GM21619 (cell line): ENCODE results near the gene SYNPO.

Experiments used
- ATAC-seq: cut with Tn5 transposase; IDR thresholded peaks from one replicate; pipeline ENCODE4 v1.9.1; 2021; ENCODE audit not compliant: unreplicated experiment

The SYNPO gene

DNA sequence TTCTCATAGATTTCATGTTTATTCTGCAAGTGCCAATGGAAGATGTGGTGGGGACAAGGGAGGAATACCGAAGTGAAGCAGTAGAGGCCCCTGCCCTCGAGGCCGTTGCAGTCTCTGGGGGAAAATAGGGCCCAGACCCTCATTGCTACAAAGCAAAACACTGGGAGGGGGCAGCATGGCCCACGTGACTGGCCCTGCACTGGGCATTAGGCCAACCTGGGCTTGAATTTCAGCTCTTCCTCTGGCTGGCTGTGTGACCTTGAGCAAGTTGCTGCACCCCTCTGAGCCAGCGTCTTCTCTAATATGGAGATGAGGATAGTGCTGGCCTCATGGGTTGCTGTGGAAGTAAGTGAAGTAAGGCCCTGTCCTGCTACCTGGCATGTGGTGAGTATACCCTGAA, 709 bp upstream of the SYNPO start:
- no peak for ATAC-seq

DNA sequence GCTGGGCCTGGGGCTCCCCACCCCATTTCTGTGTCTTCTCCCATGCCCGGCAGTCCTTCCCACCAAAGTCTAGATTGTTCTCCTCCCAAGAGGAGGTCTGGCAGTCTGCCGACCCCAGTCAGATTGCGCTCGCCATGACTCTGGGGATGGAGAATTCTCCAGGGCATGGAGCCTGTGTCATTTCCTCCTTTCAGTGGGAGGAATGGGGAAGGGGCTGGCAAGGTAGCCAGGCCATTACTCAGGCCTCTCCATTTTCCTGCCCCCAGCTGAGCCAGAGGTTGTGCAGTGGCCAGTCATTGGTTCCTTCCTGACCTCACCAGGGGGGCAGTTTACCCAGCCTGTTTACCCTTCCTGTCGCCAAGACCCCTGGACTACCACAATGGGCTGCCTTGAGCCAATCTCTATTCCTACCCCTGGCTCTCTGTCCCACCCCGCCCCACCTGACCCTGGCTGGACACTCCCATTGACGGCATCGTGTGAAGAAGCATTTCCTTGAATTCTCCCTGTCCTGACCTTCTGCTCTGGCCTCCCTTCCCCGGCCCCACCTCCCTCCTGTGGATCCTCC, 628 bp downstream of the SYNPO start:
- no peak for ATAC-seq

DNA sequence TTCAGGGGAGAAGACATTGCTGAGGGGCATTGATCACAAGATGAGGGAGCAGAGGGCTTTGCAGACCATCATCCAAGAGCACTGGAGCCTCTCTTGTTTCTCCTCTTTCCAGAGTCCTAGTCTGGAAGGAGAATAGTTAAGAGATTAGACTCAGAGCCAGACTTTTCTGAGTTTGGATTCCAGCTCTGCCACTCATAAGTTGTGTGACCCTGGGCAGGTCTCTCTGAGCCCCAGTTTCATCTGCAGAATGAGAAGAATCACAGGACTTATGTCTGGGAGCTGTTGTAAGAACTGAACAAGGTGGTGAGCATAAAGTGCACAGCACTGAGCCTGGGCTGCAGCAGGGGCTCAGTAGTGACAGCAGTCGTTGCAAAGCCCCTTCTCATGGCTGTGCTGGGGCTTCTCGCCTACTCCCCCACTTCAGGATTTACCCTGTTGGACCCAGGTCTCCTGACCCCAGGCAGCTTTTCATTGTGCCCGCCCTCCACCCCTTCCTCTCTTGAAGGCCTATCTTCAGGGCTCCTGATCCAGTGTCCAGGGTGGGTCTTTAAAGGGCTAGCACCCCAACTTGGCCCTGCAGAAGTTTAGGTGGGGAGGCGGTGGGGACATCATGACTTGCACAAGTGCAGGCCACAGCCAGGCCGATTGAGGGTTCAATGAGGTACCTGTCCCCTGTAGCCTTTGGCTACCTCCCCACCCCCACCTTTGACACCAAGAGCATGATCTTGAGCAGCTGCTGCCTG, 1.5 kb downstream of the SYNPO start:
- ATAC-seq, result no peak

DNA sequence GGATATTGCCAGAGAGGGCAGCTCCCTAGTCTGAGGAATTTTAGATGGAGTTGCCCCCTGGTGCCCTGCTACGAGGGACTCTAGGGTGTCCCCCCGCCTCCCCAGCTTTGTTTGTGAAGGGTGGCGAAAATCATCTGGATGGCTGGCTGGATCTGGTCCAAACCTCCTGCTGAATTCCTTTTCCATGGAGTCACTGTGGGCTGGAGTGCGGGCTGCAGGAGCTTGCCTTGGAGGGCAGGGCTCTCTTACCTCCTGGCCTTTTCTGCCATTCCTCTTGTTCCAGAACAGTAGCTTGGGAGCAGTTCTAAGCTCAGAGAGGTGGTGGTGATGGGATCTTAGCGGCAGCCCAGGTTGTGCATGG, 2.1 kb downstream of the SYNPO start:
- ATAC-seq, result no peak

DNA sequence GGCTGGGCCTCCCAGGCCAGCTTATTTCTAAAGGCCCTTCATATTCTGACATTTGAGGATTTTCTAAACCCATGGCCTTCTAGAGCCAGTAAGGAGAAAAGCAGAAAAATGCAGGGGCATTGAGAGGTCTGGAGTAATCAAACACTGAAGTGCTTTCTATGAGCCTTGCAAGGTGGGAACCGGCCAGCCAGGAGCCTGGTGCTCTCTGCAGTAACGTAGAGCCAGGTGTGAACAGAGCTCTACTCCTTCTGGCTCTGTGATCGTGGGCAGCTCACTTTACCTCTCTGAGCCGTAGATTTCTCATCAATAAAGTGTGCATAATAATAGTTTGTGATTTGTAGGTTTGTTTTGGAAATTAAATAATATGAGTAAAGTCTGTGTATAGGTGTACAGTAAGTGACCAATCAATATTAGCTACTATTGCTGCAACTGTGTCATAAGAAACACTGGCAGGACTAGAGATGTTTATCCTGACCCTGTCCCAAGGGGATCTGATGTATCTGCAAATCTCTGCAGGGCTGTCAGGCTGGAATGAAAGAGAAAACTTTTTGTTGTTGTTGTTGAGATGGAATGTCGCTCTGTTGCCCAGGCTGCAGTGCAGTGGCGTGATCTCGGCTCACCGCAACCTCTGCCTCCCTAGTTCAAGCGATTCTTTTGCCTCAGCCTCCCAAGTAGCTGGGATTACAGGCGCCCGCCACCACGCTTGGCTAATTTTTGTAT, 2.7 kb downstream of the SYNPO start:
- no peak for ATAC-seq

DNA sequence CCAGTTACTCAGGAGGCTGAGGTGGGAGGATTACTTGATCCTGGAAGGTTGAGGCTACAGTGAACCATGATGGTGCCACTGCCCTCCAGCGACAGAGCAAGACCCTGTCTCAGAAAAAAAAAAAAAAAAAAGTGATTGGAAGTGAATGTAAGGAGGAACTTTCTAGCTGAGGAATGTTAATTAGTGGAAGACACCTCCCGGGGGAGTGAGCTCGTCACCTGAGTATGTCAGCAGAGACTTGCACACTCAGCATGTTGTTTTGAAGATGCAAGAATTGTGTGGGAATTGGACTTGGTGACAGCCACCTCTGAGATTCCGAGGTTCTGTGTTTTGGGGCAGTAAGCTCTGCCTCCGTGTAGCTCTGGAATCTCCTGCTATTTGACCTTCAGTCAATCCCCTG, 3.6 kb downstream of the SYNPO start:
- ATAC-seq, result no peak

DNA sequence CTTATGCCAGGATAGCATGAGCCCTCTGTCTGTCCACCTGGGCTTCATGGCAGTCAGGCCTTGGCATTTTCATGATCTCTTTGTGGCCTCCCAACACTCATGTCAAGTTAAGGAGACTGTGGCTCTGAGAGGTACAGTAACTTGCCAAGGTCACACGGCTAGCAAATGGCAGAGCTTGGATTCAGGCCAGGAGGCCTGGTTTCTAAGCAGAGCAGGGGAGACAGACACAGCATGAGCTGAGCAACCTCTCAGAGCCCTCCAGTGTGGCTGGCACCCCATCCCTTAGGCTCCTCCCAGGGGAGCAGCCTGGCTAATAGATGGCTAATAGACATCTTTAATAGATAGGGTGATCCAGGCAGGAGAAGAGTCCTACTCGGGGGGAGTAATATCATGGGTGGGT, 4.1 kb downstream of the SYNPO start:
- ATAC-seq, result no peak

DNA sequence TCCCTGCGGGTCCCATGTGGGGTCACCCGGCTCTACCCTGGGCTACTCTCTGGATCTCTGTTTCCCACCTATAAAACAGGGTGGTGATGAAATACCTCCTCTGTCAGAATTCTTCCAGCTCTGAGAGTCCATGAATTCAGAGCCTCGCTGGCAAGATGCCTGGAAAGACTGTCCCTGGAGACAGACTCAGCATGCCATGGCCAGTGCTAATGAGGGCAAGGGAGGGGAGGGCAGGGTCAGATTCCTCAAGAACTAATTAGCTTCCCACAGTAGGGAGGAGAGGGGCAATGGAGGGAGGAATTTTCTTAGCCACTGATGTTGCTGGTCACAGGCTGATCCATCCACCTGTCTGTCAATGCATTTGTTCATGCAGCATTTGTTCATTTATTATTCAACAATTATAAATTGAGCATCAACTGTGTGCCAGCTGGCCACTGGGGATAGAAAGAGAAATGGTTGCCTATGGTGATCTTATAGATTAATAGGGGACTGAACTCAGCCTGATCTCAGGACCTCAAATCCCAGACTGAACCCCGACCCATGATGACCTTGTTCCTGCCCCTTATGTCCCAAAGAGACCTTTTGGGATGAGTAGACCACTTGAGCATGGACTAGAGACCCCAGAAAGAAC, 4.7 kb downstream of the SYNPO start:
- no peak for ATAC-seq

DNA sequence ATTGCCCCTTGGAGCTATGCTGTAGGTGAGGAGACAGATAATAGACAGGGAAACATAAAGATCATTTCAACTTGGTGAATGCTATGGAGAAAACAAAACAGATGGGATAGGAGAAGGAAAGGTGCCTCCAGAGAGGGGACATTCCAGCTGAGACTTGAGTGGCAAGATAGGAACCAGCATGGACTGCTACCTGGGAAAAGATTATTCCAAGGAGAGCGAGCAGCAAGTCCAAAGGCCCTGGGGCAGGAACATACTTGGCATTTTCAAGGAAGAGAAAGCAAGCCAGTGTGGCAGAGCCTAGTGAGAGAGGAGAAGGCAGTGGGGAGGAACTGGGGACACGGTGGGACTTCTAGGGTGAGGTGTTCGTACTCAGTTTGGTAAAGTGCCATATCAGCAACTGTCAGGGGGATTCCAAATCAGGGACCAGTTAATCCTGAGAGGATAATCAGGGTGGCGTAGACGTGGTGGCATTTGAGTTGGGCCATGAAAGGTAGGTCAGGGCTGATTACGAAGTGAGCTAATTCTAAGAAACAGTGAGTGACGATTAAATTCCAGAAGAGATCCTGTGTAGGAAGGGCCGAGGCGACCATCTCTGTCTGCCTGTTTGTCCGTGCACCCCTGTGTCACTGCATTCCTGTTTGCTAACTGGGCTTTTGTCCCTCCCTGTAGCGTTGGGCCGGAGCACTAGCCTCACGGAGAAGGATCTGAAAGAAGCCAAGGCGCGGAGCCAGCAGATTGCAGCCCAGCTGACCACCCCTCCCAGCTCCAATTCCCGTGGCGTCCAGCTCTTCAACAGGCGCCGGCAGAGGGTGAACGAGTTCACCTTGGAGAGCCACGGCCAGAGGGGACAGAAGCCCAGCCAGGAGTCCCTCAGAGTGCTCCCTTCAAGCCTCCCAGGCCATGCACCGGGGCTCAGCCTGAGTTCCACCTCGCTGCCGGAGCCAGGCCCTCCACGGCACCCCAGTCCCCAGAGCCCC, 7.1 kb downstream of the SYNPO start:
- no peak for ATAC-seq

DNA sequence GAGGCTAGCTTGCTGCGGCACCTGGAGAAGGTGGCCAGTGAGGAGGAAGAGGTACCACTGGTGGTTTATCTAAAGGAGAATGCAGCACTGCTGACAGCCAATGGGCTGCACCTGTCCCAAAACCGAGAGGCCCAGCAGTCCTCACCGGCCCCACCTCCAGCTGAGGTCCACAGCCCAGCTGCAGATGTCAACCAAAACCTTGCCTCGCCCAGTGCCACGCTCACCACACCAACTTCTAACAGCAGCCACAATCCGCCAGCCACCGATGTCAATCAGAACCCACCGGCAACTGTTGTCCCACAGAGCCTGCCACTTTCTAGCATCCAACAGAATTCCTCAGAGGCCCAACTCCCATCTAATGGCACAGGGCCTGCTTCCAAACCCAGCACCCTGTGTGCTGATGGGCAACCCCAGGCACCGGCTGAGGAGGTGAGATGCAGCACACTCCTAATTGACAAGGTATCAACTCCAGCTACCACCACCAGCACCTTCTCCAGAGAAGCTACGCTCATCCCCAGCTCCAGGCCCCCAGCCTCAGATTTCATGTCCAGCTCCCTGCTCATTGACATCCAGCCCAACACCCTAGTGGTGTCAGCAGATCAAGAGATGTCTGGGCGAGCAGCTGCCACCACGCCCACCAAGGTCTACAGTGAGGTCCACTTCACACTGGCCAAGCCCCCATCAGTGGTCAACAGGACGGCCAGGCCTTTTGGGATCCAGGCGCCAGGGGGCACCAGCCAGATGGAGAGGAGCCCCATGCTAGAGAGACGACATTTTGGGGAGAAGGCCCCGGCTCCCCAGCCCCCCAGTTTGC, 8.0 kb downstream of the SYNPO start:
- ATAC-seq, result no peak

DNA sequence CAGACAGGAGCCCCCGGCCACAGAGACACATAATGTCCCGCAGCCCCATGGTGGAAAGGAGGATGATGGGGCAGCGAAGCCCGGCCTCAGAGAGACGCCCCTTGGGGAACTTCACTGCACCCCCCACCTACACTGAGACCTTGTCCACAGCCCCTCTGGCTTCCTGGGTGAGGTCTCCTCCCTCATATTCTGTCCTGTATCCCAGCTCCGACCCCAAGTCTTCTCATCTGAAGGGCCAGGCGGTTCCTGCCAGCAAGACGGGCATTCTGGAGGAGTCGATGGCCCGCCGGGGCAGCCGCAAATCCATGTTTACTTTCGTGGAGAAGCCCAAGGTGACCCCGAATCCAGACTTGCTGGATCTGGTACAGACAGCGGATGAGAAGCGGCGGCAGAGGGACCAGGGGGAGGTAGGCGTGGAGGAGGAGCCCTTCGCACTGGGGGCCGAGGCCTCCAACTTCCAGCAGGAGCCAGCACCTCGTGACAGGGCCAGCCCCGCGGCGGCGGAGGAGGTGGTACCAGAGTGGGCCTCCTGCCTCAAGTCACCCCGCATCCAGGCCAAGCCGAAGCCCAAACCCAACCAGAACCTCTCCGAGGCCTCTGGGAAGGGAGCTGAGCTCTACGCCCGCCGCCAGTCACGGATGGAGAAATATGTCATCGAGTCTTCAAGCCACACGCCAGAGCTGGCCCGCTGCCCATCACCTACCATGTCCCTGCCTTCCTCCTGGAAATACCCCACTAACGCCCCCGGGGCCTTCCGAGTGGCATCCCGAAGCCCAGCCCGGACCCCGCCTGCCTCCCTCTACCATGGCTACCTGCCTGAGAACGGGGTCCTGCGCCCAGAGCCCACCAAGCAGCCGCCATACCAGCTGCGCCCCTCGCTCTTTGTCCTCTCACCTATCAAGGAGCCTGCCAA, 8.9 kb downstream of the SYNPO start:
- no peak for ATAC-seq

DNA sequence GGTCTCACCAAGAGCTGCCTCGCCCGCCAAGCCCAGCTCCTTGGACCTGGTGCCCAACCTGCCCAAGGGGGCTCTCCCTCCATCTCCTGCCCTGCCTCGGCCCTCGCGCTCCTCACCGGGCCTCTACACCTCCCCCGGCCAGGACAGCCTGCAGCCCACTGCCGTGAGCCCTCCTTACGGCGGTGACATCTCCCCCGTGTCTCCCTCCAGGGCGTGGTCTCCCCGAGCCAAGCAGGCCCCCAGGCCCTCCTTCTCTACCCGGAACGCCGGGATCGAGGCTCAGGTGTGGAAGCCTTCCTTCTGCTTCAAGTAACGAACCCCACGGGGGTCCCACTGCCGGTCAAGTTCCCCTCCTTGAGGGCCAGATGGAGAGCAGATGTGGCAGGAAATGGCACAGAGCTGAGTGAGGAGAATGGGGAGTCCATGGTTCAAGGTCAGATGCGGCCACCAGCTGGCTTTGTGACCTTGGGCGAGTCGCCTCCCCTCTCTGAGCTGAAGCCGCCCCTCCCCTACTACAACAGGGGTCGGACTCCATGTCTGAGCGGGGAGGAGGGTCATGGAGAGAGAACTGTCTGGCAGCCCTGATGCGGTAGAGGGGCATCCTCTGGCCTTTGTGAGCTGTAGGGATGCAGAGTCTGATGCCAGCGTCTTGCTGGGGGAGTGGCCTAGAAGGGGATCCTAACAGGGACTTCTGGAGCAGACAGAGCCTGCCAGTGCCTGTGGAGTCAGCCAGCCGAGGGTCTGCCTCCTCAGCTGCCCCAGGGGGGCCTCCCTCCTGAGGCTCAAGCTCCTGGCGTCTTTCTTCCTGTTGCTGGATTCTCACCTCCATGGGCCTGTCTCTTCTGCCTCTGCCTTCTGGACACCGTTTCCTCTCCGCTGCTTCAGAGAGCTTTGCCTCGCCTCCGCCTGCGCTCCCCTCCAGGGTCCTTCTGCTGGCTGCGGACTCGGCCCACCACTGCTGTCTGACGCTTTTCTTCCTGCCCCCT, 9.9 kb downstream of the SYNPO start:
- ATAC-seq, result no peak

DNA sequence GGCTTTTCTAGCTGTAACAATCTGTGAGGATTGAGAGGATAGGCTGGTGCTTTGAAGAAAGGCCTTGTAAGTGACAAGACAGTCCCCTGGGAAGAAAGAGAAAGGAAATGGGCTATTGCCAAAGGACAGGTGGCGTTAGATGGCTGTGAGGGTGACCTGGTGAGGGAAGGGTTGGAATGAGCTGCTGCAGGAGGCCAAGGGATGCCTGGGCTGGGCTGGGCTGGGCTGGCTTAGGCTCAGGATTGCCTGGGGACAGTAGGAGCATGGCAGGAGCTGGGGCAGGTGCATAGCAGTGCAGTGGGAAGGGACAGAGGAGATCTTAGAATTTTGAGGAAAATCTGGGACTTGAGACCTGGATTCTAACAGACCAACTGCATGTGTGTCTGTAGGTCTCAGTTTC, 10.9 kb downstream of the SYNPO start:
- ATAC-seq, result no peak

DNA sequence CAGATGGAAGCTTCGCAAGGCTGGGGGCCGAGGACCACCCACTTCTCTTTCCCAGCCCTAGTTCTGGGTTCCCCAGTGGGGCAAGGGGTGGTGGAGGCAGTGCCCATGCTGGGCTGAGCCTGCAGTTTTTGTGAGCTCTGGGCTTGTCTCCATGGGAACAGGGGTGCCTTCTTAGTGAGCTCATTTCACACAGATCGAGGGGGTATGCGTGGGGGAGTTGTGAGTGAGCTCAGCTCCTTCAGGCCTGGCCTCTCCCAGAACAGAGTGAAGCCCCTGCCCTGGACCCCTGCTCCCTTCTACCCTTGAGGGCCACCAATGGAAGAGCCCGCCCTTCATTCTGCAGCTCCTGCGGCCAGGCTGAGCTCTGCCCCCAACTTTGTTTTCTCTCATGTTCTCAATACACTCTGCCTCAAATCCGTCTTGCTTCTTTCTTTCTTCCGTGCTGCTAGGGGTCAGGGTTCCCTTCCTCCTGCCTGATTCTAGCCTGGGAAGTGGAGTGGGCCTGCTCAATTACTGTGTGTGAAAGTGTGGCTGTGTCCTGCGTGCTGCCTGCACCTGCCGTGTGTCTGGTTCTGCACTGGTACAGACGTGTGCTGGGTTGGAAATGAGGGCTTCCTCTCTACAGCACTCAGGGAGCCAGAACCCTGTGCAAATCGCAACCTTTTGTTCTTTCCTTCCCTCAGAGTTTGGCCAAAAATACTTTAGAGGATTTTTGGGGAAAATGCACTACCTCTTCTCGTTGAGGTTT, 11.6 kb downstream of the SYNPO start:
- no peak for ATAC-seq

DNA sequence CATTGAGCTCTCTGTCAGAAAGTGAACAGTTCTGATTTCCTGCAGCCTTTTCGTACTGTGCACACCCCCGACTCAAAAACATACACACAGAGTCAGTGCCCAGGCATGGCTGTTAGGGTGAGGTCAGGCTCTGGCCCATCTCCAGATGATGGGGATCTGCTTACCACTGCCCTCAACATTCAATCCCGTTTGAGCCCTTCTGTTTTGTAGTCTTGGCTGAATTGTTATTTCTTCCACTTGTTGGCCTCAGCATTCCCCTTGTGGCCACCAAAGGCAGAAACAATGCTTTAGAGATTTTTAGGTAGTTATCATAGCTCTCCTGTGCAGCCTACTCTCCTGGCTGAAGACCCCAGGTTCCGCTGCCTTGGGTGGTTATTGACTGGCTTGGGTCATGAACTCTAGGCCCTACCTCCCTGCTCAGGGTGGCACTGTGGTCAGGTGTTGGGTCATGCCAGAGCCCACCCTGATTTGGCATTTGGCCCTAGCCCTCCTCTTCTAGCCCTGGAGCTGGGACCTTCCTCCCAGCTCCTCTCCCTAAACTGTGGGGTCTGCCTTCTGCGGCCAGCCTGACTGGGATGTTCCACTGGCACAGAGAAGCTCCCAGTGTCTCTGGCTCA, 12.8 kb downstream of the SYNPO start:
- ATAC-seq, result no peak

DNA sequence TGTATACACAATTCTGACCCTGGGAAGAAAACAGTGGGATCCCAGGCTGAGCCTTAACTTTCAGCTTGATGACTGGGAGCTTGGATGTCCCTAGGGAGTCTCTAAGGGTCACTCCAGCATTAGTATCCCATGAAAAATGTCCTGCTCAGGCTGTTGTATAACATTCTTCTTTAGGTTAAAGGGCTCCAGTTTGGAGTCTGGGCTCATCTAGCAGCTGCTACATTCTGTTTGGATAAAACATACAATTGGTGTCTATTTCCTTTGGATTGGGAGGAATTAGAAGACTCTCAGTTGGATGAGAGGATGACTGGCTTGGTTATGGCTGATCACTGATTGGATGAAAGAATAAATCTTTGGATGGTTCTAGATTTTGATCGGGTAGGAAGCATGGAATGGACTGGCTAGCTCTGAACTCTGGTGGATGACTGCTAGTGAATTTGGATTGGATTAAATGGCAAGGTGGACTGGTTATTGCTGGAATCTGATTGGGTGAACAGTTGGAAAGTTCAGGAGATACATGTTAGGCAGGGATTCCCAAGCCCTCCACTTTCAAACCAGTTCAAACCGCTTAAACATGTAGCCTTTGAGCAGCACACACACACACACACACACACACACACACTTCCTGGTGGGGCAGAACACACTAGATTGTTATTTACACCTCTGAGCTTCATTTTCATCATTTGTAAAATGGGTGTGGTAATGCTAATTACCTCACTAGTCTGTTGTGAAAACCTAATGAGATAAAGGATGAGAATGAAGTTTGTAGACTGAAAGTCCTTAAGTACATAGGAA, 13.5 kb downstream of the SYNPO start:
- no peak for ATAC-seq
